Thyroid gland (tissue), 4 donors: ENCODE results near the gene SP140. TPM values are rescaled to one million over a fixed set of nuclear protein-coding genes. Genes with fewer than 3 reads are reported as not detected.

Experiments
- DNase-seq, 2 donors: peaks; one replicate each; pipeline ENCODE4 v3.0.0-alpha.2; 2019
- H3K27ac ChIP-seq, 3 donors: fragments of 200-600 bp; sonication (generic); 1 replicate in 2 of 3; 2 replicates in 1 of 3; pipeline ENCODE4 v1.5.1; 2016 to 2019; ENCODE audit warnings: mild to moderate bottlenecking in 1 of 3, moderate library complexity in 1 of 3
- H3K27me3 ChIP-seq: fragments of 200-600 bp; sonication (generic); one replicate; pipeline ENCODE4 v1.5.1; 2019
- H3K36me3 ChIP-seq, 2 donors: fragments of 200-600 bp; sonication (generic); one replicate each; pipeline ENCODE4 v1.5.1; 2016 to 2019
- H3K4me1 ChIP-seq, 2 donors: fragments of 200-600 bp; sonication (generic); one replicate each; pipeline ENCODE4 v1.5.1; 2017 to 2019
- H3K4me3 ChIP-seq, 3 donors: fragments of 200-600 bp; sonication (generic); replicated peaks in 1 of 3; 1 replicate in 2 of 3; 2 replicates in 1 of 3; pipeline ENCODE4 v1.5.1; 2016; ENCODE audit warnings: mild to moderate bottlenecking in 1 of 3
- H3K9me3 ChIP-seq: fragments of 200-600 bp; sonication (generic); one replicate; pipeline ENCODE4 v1.5.1; 2017
- CTCF ChIP-seq, 6 experiments: fragments of 200-600 bp in 3 of 6; fragments of 450-650 bp in 3 of 6; sonication (generic) in 3 of 6; IDR thresholded peaks; one replicate each; pipeline ENCODE4 v1.5.1; 2016 to 2019; ENCODE audit warnings: antibody characterized with exemption in 6 of 6, mild to moderate bottlenecking in 2 of 6, inconsistent platforms in 1 of 6, moderate library complexity in 1 of 6
- POLR2A ChIP-seq, 2 donors: fragments of 450-650 bp; IDR thresholded peaks; one replicate each; pipeline ENCODE4 v1.6.1; 2017; ENCODE audit warnings: antibody characterized with exemption in 2 of 2, mild to moderate bottlenecking in 2 of 2, moderate library complexity in 1 of 2
- WGBS, 2 donors: methylation state at CpG; one replicate each; pipeline ENCODE4 v1.1.5; 2017; 5-methylcytosine and 5-hydroxymethylcytosine counted together
- intact Hi-C: fragments of 100-400 bp; cut with DNase I; formaldehyde crosslinking; loops from one replicate; pipeline ENCODE4 v1.15.1; 2023
- total RNA-seq, 4 donors: library from RNA; depleted of rRNA; stranded (reverse); fragments of >200 nt; gene quantifications; one replicate each; pipeline ENCODE4 v1.2.3, GENCODE V29; 2016

Gene SP140
- total RNA-seq, 4 donors from 2014 or later: 0.58 to 1.2 (median 0.95) TPM

- Histone ChIP-seq H3K9me3 (no peaks in the 10 kb centered on the region), H3K4me1 (peaks cover 9% of the 10 kb centered on the region in 2 donors), H3K36me3 (no peaks in the 10 kb centered on the region), H3K4me3 (peak within 1 kb of the TSS in 2 of 3 donors; percentile 19 to 40), H3K27ac (peak within 1 kb of the TSS; percentile 41 to 62 (median 59)), H3K27me3 (no peaks in the 10 kb centered on the region)
- 14 to 31% methylated on average over 11 of the region's 11 CpGs for WGBS, 2 donors
- TF ChIP-seq POLR2A (IDR thresholded peaks at IDR 0.05): no peak
- intact Hi-C loops: loop anchor here (10.0 kb wide), 1 partner anchor 98 kb away; no protein-coding TSS in a partner anchor
- DNase-seq: peak; percentile 51 to 65
Observed at GRCh38 chr2:230326453-230327417, 101.2 kb downstream of the SP140 start, which contains the start of gene SP140L. Gene SP140L (plus strand): TSS chr2:230327193. CDS start chr2:230327270, 77 bp downstream.

- WGBS, 2 donors: 76 to 77% methylated on average over 5 of the region's 5 CpGs
- no peaks in the 10 kb centered on the region for H3K27me3 ChIP-seq
Observed at GRCh38 chr2:230327418-230328154, 102.0 kb downstream of the SP140 start.

GRCh38 chr2:230328155-230328458 is 102.6 kb downstream of the SP140 start:
- Histone ChIP-seq H3K4me1 (peaks cover 9% of the 10 kb centered on the region in 2 donors), H3K27me3 (no peaks in the 10 kb centered on the region), H3K4me3 (no peak overlapping the region), H3K36me3 (no peaks in the 10 kb centered on the region), H3K9me3 (no peaks in the 10 kb centered on the region), H3K27ac (no peak overlapping the region)
- DNase-seq: no peak
- WGBS, 2 donors: 96 to 97% methylated on average over 8 of the region's 8 CpGs
- intact Hi-C loops: loop anchor here (10.0 kb wide), 1 partner anchor 97 kb away; no protein-coding TSS in a partner anchor
- TF ChIP-seq POLR2A (IDR thresholded peaks at IDR 0.05) (no peak), CTCF (IDR thresholded peaks at IDR 0.05) (no peak)

More at GRCh38 chr2:230327418-230328154, 102.0 kb downstream of the SP140 start:
- TF ChIP-seq POLR2A (IDR thresholded peaks at IDR 0.05) (no peak), CTCF (IDR thresholded peaks at IDR 0.05) (no peak)
- DNase-seq: peak in 1 of 2 donors; percentile 16
- H3K9me3 ChIP-seq: no peaks in the 10 kb centered on the region
- H3K4me3 ChIP-seq: peak overlapping the region in 2 of 3 donors; percentile 1 to 19
- H3K27ac ChIP-seq: peak overlapping the region; percentile 20 to 59 (median 41)
- intact Hi-C loops: loop anchor here (10.0 kb wide), 1 partner anchor 97 kb away; no protein-coding TSS in a partner anchor
- H3K36me3 ChIP-seq: no peaks in the 10 kb centered on the region
- peaks cover 9% of the 10 kb centered on the region in 2 donors for H3K4me1 ChIP-seq

GRCh38 chr2:230329946-230330605 is 104.5 kb downstream of the SP140 start:
- TF ChIP-seq CTCF (IDR thresholded peaks at IDR 0.05) (no peak), POLR2A (IDR thresholded peaks at IDR 0.05) (no peak)
- H3K9me3 ChIP-seq: no peaks in the 10 kb centered on the region
- H3K36me3 ChIP-seq: no peaks in the 10 kb centered on the region
- H3K4me3 ChIP-seq: no peak overlapping the region
- H3K27me3 ChIP-seq: no peaks in the 10 kb centered on the region
- 86 to 92% methylated on average over 7 of the region's 7 CpGs for WGBS, 2 donors
- no peak overlapping the region for H3K27ac ChIP-seq
- intact Hi-C loops: loop anchor here (10.0 kb wide), 1 partner anchor 95 kb away; no protein-coding TSS in a partner anchor
- DNase-seq: no peak
- peaks cover 9% of the 10 kb centered on the region in 2 donors for H3K4me1 ChIP-seq

- H3K9me3 ChIP-seq: no peaks in the 10 kb centered on the region
- H3K36me3 ChIP-seq: no peaks in the 10 kb centered on the region
- WGBS, 2 donors: 94 to 95% methylated on average over 7 of the region's 7 CpGs
- no peak overlapping the region for H3K4me3 ChIP-seq
- intact Hi-C loops: no loop called here
- peaks cover 9 to 14% of the 10 kb centered on the region in 2 donors for H3K4me1 ChIP-seq
- DNase-seq: no peak
- no peaks in the 10 kb centered on the region for H3K27me3 ChIP-seq
- H3K27ac ChIP-seq: no peak overlapping the region
- TF ChIP-seq CTCF (IDR thresholded peaks at IDR 0.05): no peak
- TF ChIP-seq POLR2A (IDR thresholded peaks at IDR 0.05): no peak
Observed at GRCh38 chr2:230330725-230331124, 105.2 kb downstream of the SP140 start.
